GM18951 (cell line): ENCODE results near the gene SNAI3.

ENCODE experiments used
- POLR2A ChIP-seq: IDR thresholded peaks from 4 replicates; pipeline ENCODE4 v1.6.1; 2011; ENCODE audit warnings: mild to moderate bottlenecking; ENCODE audit not compliant: insufficient read length, insufficient read depth; ENCODE audit errors: extremely low read depth
- in situ Hi-C: fragments of 300-500 bp; cut with MboI; formaldehyde crosslinking; loops from one replicate; pipeline ENCODE4 v1.12.0; 2022; ENCODE audit warnings: low sequenced_read_pairs, mixed read lengths, inconsistent platforms; ENCODE audit not compliant: unreplicated experiment

Gene SNAI3

DNA sequence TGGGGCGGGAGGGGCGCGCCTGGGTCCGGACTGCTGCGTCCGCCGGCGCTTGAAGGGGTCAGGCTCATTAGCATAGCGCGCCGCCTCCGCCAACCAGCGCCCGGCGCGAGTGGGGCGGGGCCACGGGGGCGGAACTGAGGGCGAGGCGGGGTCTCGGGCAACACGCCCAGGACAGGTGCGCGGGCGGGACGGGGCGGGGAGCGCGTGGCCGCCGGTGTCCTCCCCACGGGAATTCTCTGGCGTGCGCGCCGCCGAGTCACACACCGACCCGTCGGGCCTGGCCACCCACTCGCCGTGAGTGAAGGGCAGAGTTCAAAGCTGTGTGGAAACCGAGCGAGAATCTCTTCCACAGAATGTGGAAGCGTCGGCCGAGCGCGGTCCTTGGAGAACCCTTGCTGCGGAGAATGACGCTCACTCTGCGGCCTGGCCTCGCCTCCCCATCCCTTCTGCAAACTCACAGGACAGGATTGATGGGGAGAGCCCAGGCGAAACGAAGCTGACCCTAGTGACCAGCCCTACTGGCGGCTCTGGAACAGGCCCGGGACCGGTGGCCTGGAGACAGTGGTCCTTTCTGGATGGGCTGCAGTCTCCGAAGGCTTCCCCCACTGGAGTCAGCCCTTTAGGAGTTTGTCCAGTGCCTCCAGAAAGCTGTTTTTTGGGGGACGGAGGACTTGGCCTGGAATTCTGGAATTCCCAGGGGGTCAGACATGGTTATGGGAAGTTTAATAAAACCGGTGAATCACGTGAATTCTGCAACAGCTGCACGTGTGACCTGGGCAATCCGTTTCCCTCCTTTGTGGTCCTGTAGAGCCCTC lies at the start of gene SNAI3:
TSS of gene SNAI3 (minus strand) at position 69 of the 815 bp plus-strand sequence. CDS start 101 bp downstream, outside the sequence.
- in situ Hi-C loops: no loop called here
- no peak for TF ChIP-seq POLR2A

GRCh38 chr16:88736088-88736487 lies 49.8 kb upstream of the SNAI3 start:
- in situ Hi-C loops: no loop called here
- no peak for TF ChIP-seq POLR2A

DNA sequence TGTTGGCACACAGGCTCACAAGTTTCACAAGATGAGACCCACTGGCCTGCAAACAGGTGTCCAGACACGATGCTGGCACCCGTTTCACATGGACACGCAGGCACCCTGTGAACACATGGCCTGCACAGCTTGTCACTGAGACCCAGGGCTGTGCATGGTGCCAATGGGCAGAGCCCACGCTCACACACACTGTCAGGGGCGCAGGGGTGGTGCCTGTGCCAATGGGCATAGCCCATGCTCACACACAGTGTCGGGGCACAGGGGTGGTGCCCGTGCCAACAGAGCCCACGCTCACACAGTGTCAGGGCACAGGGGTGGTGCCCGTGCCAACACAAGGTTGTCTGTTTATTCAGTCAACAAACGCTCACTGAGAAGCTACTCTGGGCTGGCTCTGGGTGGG lies 49.3 kb upstream of the SNAI3 start:
- in situ Hi-C loops: no loop called here
- TF ChIP-seq POLR2A: no peak

- in situ Hi-C loops: no loop called here
- TF ChIP-seq POLR2A: no peak
Measured at GRCh38 chr16:88735121-88735520, 48.8 kb upstream of the SNAI3 start.

- no peak for TF ChIP-seq POLR2A
- in situ Hi-C loops: no loop called here
Measured at GRCh38 chr16:88734361-88734728, 48.0 kb upstream of the SNAI3 start.

- in situ Hi-C loops: no loop called here
Measured at GRCh38 chr16:88733630-88734360, 47.5 kb upstream of the SNAI3 start.

DNA sequence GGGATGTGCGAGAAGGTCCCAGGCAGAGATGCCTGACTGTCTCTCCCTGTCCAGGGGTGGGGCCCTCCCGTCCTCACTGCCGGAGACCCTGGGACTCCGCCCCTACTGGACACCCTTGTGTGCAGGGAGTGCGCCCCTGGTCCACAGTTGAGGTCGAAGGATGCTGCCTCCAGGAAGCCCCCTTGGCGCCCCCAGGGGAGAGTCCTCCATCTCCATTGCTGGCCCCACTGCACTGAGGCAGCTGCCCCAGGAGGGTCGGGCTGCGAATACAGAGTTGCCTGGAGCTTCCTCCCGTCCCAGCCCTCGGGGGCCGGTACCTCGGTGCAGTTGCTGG lies 46.6 kb upstream of the SNAI3 start:
- no peak for TF ChIP-seq POLR2A
- in situ Hi-C loops: no loop called here

More at GRCh38 chr16:88733630-88734360, 47.5 kb upstream of the SNAI3 start:
- no peak for TF ChIP-seq POLR2A

GRCh38 chr16:88732172-88732960 lies 46.1 kb upstream of the SNAI3 start:
- in situ Hi-C loops: no loop called here

GRCh38 chr16:88731699-88732098 lies 45.4 kb upstream of the SNAI3 start:
- TF ChIP-seq POLR2A: no peak
- in situ Hi-C loops: no loop called here

More at GRCh38 chr16:88732172-88732960, 46.1 kb upstream of the SNAI3 start:
- TF ChIP-seq POLR2A: no peak

DNA sequence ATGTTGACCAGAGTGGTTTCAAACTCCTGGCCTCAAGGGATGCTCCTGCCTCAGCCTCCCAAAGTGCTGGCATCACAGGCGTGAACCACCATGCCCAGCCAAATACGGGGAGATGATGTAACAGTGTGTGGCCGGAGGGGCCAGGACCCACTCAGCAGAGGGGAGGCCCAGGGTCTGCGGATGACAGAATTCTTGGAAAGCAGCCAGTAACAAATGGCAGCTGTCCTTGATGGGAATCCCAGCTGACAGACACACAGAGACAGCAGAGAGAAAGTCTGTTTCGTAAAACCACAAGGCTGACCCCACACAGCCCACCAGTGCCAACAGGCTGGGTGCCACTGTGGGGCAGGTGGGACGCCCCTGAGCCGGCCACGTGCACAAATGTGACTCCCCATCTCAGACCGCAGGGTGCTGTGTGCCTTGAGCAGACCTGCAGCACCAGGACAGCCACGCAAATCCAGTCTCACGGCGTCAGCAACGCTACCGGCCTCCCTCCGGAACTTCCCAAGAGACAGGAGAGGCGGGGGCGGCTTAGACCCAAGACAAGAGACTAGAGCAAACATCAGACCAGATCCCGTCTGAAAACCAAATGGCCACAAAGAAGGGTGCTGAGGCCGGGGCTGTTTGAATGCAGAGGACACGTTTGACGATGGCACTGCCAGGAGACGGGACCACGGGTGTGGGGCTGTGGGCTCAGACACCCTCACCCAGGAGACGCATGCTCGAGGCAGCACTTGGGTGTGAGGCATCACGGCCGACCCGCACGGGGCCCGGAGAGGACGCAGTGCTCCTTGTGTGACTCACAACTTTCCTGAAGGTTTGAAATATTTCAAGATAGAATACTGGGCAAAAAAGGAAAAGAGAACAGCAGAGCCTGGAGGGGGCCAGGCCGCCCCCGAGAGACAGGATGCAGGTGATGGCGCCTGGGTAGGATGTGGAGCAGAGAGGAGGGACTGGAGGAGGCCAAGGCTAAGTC lies 44.6 kb upstream of the SNAI3 start:
- TF ChIP-seq POLR2A: no peak
- in situ Hi-C loops: no loop called here

- TF ChIP-seq POLR2A: no peak
Measured at GRCh38 chr16:88727871-88728270, 41.6 kb upstream of the SNAI3 start.

DNA sequence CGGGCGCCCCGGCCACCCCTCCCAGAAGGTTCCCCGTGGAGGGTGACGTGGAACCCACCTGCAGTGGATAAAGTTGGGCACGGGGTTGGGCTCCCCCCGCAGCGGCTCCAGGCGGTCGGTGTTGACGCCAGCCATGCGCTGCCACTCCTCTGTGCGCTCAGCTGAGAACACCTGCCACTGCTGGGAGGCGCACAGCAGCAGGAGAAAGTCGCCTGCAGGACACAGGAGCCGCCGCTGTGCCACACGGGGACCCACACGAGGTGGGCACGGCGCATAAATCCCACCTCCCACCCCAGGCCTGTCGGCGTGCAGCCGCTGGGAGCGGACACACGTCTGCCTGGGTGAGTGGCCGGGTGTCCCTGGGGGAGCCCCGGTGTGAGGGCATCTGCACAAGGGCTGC lies 40.7 kb upstream of the SNAI3 start:
- in situ Hi-C loops: no loop called here
- TF ChIP-seq POLR2A: no peak

More at GRCh38 chr16:88727871-88728270, 41.6 kb upstream of the SNAI3 start:
- in situ Hi-C loops: no loop called here
